ENCODE results near the gene IL17RC.

IL17RC gene

DNA sequence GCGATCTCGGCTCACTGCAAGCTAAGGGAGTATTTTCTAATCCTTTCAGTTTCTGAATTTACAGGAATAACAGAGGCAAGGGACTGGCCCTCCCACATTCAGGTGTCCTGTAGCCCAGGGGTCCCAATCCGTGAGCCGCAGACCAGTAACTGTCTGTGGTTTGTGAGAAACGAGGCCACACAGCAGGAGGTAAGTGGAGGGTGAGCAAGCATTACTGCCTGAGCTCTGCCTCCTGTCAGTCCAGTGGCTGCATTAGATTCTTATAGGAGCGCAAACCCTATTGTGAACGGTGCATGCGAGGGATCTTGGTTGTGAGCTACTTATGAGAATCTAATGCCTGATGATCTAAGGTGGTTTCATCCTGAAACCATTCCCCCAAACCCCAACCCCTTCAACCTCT is 5.0 kb upstream of the IL17RC start:
- DNase-seq (ENCODE audit: low read depth, low spot score), result no peak
- no peak overlapping the region for H3K4me3 ChIP-seq (ENCODE audit: low read length)

DNA sequence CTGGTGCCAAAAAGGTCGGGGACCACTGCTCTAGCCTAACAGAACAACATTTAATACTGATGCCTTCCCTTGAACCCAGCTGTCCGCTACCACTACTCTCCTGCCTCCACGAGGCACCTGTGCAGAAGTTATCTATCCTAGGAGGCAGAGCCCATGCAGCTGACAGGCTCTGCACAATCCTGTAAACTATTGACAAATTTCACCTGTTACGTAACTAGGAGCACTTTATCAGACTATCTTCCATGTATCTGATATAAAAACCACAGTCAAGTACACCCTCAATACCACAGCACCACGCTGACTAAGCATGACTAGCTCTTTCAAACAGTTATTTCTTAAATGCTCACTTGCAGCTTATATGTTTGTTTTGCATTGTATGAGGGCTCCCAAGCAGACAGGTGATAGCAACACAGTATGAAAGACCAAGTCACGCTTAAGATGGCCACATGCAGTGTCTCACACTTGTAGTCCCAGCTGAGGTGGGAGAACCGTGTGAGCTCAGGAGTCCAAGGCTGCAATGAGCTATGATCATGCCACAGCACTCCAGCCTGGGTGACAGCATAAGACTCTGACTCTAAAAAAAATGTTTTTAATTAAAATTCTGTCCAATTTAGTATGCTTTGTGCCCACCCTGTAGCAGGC is 4.5 kb upstream of the IL17RC start:
- DNase-seq (ENCODE audit: low read depth, low spot score), result peak; percentile 18

DNA sequence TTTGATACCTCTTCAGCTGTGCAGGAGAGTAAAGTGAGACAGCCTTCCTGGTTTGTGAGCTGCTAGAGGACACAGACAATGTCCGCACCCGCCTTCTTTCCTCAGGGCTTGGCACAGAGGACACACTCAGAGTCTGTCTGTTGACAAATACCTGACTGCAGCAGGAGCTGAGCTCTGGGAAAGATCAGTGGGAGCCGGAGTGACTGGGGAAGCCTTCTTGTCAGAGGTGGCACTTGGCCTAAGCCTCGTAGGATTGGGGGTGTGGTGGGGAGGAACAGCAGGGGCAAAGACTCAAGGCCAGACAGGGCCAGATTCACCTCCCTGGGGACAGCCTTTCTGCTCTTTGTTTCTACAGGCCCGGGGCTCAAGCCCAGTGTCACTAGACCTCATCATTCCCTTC is 3.3 kb upstream of the IL17RC start:
- no peak overlapping the region for H3K4me3 ChIP-seq (ENCODE audit: low read length)
- DNase-seq (ENCODE audit: low read depth, low spot score), result no peak

More for the DNA sequence above, 4.5 kb upstream of the IL17RC start:
- H3K4me3 ChIP-seq (ENCODE audit: low read length), result no peak overlapping the region

DNA sequence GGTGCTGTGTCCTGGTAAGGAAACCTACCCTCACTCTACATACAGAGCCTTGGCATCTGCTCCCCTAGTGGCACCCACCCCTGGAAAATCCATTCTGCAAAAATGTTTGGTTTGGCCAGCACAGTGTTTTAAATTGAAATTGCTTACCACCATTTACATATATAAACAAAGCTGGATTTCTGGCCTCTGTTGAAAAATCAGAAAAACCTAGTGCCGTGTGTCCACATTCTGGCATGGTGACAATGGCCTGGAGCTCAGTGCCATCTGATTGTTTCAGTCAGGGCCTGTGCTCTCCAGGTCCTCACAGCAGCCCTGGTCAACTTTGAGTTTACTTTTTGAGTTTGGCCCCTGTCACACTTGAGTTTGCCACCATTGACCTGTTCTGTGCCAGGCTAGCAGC is 2.9 kb upstream of the IL17RC start:
- no peak for DNase-seq (ENCODE audit: low read depth, low spot score)
- H3K4me3 ChIP-seq (ENCODE audit: low read length), result no peak overlapping the region

DNA sequence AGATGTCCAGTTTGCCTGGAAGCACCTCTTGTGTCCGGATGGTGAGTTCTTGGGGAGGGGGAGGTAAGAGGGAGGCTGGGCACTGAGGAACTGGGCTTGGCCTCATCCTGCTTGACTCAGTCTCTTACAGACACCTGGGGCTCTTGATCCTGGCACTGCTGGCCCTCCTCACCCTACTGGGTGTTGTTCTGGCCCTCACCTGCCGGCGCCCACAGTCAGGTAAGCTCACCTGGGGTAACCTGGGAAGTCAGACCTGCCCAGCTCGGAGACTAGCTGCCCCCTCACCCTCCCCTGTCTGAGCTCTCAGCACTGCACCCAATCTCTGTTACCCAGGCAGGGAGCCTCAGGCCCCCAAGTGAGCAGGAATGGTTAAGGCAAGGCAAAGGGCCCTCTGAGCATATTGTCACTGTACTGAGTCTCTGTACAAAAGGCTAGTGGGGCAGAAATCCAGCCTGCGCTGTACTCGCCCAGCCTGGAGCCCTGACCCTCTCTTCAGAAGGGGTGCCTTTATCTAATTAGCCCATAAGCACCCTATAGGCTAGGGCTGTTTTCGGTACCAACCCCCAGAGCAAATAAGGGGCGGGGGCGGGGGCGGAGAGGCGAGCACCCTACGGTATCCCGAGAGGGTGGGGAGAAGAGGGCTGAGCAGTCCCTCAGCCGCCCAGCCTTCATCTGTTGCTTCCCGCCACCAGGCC is 2.2 kb upstream of the IL17RC start:
- no peak for DNase-seq (ENCODE audit: low read depth, low spot score)
- H3K4me3 ChIP-seq (ENCODE audit: low read length), result no peak overlapping the region

DNA sequence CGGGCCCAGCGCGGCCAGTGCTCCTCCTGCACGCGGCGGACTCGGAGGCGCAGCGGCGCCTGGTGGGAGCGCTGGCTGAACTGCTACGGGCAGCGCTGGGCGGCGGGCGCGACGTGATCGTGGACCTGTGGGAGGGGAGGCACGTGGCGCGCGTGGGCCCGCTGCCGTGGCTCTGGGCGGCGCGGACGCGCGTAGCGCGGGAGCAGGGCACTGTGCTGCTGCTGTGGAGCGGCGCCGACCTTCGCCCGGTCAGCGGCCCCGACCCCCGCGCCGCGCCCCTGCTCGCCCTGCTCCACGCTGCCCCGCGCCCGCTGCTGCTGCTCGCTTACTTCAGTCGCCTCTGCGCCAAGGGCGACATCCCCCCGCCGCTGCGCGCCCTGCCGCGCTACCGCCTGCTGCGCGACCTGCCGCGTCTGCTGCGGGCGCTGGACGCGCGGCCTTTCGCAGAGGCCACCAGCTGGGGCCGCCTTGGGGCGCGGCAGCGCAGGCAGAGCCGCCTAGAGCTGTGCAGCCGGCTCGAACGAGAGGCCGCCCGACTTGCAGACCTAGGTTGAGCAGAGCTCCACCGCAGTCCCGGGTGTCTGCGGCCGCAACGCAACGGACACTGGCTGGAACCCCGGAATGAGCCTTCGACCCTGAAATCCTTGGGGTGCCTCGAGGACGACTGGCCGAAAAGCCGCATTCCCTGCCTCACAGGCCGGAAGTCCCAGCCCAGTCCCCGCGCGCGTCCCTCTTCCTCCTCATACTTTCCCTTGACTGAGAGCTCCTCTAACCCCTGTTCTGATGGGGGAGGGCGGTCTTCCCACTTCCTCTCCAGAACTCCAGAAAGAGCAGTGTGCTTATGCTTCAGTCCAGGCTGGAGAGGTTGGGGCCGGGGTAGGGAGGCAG is 1.4 kb upstream of the IL17RC start:
- no peak overlapping the region for H3K4me3 ChIP-seq (ENCODE audit: low read length)
- no peak for DNase-seq (ENCODE audit: low read depth, low spot score)

DNA sequence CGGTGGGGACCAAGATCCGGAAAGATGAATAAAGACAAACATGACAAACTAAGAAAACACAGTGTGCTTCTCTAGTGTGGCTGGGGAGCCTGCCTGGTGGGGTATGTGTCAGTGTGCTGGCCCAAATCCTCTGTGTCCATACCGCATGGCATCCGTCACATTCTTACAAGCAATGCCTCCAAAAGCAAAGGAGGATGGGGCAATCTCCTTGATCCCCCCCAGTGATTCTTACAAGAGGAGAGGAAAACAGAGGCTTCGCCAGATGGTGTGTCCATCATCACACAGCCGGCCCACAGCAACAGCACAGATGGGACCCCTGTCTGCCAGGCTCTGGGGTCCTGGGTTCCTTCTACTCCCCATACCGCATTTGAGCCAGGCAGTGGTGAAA is 558 bp upstream of the IL17RC start:
- no peak overlapping the region for H3K4me3 ChIP-seq (ENCODE audit: low read length)
- DNase-seq (ENCODE audit: low read depth, low spot score), result no peak

DNA sequence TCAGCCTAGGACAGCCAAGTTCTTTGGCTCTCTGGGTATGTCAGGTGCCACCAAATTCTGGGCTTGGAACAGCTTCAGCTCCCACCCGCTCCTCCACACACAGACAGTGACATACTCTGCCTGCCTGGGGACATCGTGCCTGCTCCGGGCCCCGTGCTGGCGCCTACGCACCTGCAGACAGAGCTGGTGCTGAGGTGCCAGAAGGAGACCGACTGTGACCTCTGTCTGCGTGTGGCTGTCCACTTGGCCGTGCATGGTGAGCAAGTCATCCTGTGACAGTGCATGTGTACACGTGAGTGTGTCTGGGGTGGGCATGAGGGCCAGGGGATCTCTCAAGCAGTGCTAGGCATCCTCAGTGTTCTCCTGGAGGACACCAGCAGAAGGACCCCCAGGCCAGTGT is 922 bp downstream of the IL17RC start:
- no peak overlapping the region for H3K4me3 ChIP-seq (ENCODE audit: low read length)
- no peak for DNase-seq (ENCODE audit: low read depth, low spot score)

DNA sequence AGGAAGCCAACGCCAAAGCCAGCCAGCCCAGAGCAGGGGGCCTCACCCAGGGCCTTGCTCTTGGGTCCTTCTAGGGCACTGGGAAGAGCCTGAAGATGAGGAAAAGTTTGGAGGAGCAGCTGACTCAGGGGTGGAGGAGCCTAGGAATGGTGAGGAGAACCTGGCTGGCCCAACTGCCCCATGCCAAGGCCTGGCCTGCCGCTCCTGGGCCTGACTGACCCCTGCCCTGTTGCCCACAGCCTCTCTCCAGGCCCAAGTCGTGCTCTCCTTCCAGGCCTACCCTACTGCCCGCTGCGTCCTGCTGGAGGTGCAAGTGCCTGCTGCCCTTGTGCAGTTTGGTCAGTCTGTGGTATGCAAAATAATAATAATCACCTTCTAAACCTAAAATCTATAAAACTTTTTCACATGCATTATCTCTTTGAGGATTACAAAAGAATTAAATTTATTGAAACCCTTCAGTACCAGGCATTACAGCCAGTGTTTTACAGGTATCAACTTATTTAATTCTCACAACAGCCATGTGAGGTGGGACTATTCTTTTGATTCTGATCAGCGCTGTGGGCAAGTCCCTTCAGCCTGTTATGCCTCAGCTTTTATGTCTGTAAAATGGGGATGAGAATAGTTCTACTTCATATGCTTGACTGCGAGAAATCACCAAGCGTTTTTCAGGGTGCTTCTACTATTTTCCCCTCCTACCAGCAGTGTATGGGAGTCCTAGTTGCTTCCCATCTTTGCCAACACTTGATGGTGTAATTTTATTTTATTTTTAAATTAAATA is 1.6 kb downstream of the IL17RC start:
- no peak for DNase-seq (ENCODE audit: low read depth, low spot score)
- H3K4me3 ChIP-seq (ENCODE audit: low read length), result no peak overlapping the region

DNA sequence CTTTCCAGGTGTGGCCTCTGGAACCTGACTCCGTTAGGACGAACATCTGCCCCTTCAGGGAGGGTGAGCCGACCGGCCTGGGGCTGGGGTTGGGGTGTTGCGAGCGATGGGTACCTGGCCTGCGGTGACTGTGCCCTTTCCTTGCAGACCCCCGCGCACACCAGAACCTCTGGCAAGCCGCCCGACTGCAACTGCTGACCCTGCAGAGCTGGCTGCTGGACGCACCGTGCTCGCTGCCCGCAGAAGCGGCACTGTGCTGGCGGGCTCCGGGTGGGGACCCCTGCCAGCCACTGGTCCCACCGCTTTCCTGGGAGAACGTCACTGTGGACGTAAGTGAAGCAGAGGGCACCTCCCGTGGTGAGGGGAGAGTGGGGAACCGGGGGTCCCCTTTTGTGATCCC is 11.3 kb downstream of the IL17RC start:
- H3K4me3 ChIP-seq (ENCODE audit: low read length), result no peak overlapping the region
- DNase-seq (ENCODE audit: low read depth, low spot score), result no peak

DNA sequence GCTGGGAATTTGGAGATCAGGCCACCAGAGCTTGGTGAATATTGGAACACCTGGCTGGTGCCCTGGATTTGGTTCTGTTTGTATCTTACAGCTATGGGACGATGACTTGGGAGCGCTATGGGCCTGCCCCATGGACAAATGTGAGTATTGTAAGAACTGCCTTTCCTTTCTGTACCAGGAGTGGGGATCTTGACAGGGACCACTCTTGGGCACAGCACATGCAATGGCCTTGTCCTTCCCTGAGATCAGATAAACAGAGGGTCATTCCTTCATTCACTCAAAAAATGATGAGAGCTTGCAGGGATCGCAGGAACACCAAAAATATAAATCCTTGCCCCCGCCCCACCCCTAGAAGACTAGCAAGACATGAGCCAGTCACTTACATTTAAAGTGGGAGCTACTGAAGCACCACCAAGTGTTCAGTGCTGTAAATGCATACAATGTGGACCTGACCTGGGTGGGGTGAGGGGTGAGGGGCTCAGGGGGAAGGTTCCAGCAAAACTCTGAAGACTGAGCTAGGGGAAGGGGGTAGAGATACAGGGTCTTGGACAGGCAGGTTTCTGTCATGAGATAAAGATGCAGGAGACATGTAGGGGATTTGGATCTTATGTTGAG is 14.0 kb downstream of the IL17RC start:
- H3K4me3 ChIP-seq (ENCODE audit: low read length), result no peak overlapping the region
- peak; percentile 37 for DNase-seq (ENCODE audit: low read depth, low spot score)

DNA sequence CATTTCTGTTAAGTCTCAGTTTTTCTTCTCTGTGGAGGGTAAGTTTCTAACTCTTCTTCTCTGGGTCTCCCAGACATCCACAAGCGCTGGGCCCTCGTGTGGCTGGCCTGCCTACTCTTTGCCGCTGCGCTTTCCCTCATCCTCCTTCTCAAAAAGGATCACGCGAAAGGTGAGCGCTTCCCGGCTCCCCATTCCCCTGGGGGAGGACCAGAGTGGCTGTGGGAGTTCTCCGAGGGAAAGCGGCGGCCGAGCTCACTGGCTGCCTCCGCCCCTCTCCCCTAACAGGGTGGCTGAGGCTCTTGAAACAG is 15.6 kb downstream of the IL17RC start:
- H3K4me3 ChIP-seq (ENCODE audit: low read length), result peak overlapping the region; percentile 77
- DNase-seq (ENCODE audit: low read depth, low spot score), result no peak

DNA sequence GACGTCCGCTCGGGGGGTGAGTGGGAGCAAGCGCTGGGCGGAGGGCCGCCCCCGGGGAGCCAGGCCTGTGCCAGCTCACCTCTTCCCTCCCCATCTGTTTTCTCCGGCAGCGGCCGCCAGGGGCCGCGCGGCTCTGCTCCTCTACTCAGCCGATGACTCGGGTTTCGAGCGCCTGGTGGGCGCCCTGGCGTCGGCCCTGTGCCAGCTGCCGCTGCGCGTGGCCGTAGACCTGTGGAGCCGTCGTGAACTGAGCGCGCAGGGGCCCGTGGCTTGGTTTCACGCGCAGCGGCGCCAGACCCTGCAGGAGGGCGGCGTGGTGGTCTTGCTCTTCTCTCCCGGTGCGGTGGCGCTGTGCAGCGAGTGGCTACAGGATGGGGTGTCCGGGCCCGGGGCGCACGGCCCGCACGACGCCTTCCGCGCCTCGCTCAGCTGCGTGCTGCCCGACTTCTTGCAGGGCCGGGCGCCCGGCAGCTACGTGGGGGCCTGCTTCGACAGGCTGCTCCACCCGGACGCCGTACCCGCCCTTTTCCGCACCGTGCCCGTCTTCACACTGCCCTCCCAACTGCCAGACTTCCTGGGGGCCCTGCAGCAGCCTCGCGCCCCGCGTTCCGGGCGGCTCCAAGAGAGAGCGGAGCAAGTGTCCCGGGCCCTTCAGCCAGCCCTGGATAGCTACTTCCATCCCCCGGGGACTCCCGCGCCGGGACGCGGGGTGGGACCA is 16.1 kb downstream of the IL17RC start:
- H3K4me3 ChIP-seq (ENCODE audit: low read length), result peak overlapping the region; percentile 77
- DNase-seq (ENCODE audit: low read depth, low spot score), result peak; percentile 65

DNA sequence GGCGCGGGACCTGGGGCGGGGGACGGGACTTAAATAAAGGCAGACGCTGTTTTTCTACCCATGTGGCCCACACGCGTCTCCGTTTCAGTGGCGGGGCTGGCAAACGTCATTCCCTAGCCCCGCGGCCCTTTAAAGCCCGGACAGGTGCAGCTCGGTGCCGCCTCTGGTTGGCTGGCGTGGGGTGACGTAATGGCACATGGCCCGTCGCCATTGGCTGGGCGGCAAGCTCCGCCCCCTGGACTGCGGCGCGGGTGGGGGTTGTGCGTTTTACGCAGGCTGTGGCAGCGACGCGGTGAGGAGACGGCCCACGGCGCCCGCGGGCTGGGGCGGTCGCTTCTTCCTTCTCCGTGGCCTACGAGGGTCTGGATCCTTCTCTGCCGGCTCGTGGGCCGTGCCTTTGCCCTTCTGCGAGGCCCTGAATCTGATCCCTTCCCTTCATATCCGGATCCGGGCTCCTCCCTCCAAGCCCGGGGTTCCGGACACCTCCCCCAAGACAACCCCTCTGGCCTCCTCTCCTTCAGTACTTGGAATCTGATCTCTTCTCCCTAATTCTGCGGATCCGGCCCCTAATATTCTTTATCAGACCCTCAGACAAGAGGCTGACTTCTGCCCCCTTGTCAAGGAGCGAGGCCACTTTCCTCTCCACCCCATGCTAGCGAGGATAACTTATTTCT is 16.8 kb downstream of the IL17RC start, which contains the start of gene CRELD1:
Gene CRELD1 (plus strand): TSS at position 274 of the 674 bp plus-strand sequence. CDS start 605 bp downstream, outside the sequence.
- peak within 1 kb of the TSS; percentile 77 for H3K4me3 ChIP-seq (ENCODE audit: low read length)
- peak; percentile 94 for DNase-seq (ENCODE audit: low read depth, low spot score)

DNA sequence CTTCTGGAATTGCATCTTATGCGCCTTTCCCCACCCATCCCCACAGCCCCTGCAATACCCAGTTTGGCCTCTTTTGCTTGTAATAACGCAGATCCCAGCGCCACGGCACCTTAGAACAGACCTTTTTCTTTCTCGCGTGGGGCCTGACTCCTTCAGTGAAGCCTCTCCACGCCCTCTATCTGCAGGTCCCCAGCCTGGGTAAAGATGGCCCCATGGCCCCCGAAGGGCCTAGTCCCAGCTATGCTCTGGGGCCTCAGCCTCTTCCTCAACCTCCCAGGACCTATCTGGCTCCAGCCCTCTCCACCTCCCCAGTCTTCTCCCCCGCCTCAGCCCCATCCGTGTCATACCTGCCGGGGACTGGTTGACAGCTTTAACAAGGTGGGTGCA is 17.3 kb downstream of the IL17RC start:
- DNase-seq (ENCODE audit: low read depth, low spot score), result peak; percentile 39
- peak overlapping the region; percentile 77 for H3K4me3 ChIP-seq (ENCODE audit: low read length)

DNA sequence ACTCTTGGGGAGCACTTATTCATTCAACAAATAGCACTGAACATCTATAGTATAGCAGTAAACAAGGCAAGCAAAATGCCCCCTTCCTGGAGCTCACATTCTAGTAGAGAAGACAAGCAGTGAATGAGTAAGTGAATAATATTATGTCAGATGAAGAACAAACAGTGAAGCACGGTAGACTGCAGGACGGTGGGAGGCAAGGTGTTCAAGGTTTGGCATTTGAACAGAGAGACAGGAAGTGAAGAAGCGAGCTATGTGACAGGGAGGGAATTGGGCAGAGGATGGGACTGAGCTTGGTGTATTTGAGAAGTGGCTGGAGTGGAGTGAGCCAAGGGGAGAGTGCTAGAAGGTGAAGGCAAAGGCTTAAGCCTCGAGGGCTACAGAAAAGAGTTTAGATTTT is 18.1 kb downstream of the IL17RC start:
- no peak overlapping the region for H3K4me3 ChIP-seq (ENCODE audit: low read length)
- no peak for DNase-seq (ENCODE audit: low read depth, low spot score)

DNA sequence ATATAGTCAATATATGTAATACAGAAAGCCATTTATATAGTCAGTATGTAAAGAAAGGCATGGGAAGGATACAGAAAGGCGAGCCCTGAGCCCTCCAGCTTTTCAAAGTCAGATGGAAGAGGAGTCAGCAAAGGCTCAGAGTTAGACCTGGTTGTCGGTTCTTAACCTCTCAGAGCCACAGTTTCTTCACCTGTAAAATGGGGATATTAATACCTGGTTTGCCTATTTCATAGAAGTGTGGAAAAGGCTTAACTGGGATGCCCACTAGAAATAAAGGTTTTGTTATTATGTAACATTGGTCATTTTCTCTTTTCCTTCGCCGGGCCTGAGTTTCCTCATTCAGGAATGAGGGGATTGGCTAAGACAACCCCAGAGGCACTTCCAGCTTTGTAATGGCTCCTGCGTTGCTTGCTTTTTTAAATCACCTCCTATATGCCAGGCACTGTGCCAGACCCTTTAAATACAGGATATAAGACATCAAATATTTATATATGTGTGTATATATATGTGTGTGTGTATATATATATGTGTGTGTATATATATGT is 19.1 kb downstream of the IL17RC start:
- DNase-seq (ENCODE audit: low read depth, low spot score), result no peak
- no peak overlapping the region for H3K4me3 ChIP-seq (ENCODE audit: low read length)
